HepG2 (cell line): ENCODE data around the gene ZDHHC18. TPM values are rescaled to one million over a fixed set of nuclear protein-coding genes. Genes with fewer than 3 reads are reported as not detected.
A peak's percentile ranks its signal among the peaks of the same experiment; 100 is the strongest.

Experiments used
- ATAC-seq: fragments of 200-7000 bp; cut with Tn5 transposase; 3 replicates; pipeline ENCODE4 v1.9.1; 2020; ENCODE audit warnings: mild to moderate bottlenecking, moderate library complexity
- BruUV-seq: library from RNA; stranded (reverse); fragments of 400-500 nt; replicated peaks from 2 replicates; lab custom pipeline; 2021; lab: Mats Ljungman, UMichigan
- CTCF ChIA-PET: fragments of 300-600 bp; formaldehyde crosslinking; extraction: SDS; loops from one replicate; lab custom pipeline; 2021; ENCODE audit warnings: low total read pairs, inconsistent platforms, low intra/inter-chr PET ratio; lab: Yijun Ruan, JAX
- POLR2A ChIA-PET: fragments of 350-600 bp; sonication (Branson Sonifier 250); formaldehyde crosslinking; loops from one replicate; lab custom pipeline; 2020; ENCODE audit warnings: antibody characterized with exemption, inconsistent platforms; lab: Yijun Ruan, JAX
- DNase-seq: peaks from one replicate; pipeline ENCODE4 v3.0.0-alpha.2; 2015; ENCODE audit warnings: low spot score
- FAIRE-seq: peaks from 3 replicates; lab custom pipeline; 2011; peaks lifted over from hg19 to GRCh38; lab: Jason Lieb, UNC
- H2AFZ ChIP-seq: one replicate; pipeline ENCODE4 v1.6.1; 2011; ENCODE audit warnings: low read length, inconsistent platforms
- H3K27ac ChIP-seq: fragments of 300-600 bp; 3 replicates; pipeline ENCODE4 v1.8.0; 2011; ENCODE audit warnings: mixed run types, mild to moderate bottlenecking, mixed read lengths, low read length, inconsistent platforms; ENCODE audit not compliant: insufficient read depth; ENCODE audit errors: extremely low read length
- H3K27me3 ChIP-seq, 2 experiments: fragments of 200-600 bp in 1 of 2; 2 replicates in 1 of 2; 3 replicates in 1 of 2; pipeline versions ENCODE4 v1.6.0 to v1.8.0; 2011; ENCODE audit warnings: low read length in 2 of 2, mild to moderate bottlenecking in 2 of 2, moderate library complexity in 2 of 2, inconsistent platforms in 1 of 2; ENCODE audit not compliant: insufficient read depth in 2 of 2, control insufficient read depth in 1 of 2
- H3K36me3 ChIP-seq, 2 experiments: fragments of 200-600 bp in 1 of 2; replicated peaks in 1 of 2; 2 replicates in 1 of 2; 3 replicates in 1 of 2; pipeline versions ENCODE4 v1.5.1 to v1.8.0; 2011; ENCODE audit warnings: low read length in 2 of 2, inconsistent platforms in 1 of 2; ENCODE audit not compliant: insufficient read depth in 2 of 2, control insufficient read depth in 1 of 2
- H3K4me1 ChIP-seq: 2 replicates; pipeline ENCODE4 v1.5.1; 2012; ENCODE audit warnings: low read length, inconsistent platforms; ENCODE audit not compliant: insufficient read depth
- H3K4me2 ChIP-seq: 2 replicates; pipeline ENCODE4 v1.6.0; 2011; ENCODE audit warnings: low read depth, low read length, inconsistent platforms
- H3K4me3 ChIP-seq, 3 experiments: fragments of 200-600 bp in 1 of 3; sonication (generic), shearing (Covaris generic) in 1 of 3; replicated peaks in 1 of 3; 2 replicates each; pipeline ENCODE4 v1.5.1; 2011 to 2016; ENCODE audit warnings: low read length in 3 of 3, inconsistent platforms in 2 of 3, low read depth in 2 of 3, mild to moderate bottlenecking in 2 of 3, control low read depth in 1 of 3, mixed read lengths in 1 of 3; ENCODE audit not compliant: insufficient read depth in 1 of 3
- H3K79me2 ChIP-seq: one replicate; pipeline ENCODE4 v1.6.1; 2011; ENCODE audit warnings: low read length, inconsistent platforms; ENCODE audit not compliant: insufficient read depth
- H3K9ac ChIP-seq: 2 replicates; pipeline ENCODE4 v1.6.0; 2011; ENCODE audit warnings: mild to moderate bottlenecking, low read depth, low read length, inconsistent platforms; ENCODE audit not compliant: insufficient read depth
- H3K9me3 ChIP-seq: 2 replicates; pipeline ENCODE4 v1.5.1; 2012; ENCODE audit warnings: mild to moderate bottlenecking, low read length
- H4K20me1 ChIP-seq: 2 replicates; pipeline ENCODE4 v1.6.0; 2011; ENCODE audit warnings: inconsistent platforms, mild to moderate bottlenecking, low read length, moderate library complexity; ENCODE audit not compliant: insufficient read depth
- ATF7-NPFF ChIP-seq: sonication (generic); formaldehyde crosslinking; IDR thresholded peaks from 2 replicates; pipeline ENCODE4 v1.8.1; 2023; ENCODE audit warnings: mild to moderate bottlenecking, low read depth, missing genetic modification reagents, moderate library complexity
- CREBL2 ChIP-seq: sonication (generic); formaldehyde crosslinking; IDR thresholded peaks from 2 replicates; pipeline ENCODE4 v1.8.1; 2023; ENCODE audit warnings: missing genetic modification reagents, mild to moderate bottlenecking, borderline replicate concordance
- FOXM1 ChIP-seq: sonication (generic); formaldehyde crosslinking; IDR thresholded peaks from 2 replicates; pipeline ENCODE4 v1.5.0; 2020; ENCODE audit warnings: missing genetic modification reagents
- FUBP1 ChIP-seq: sonication (generic); formaldehyde crosslinking; IDR thresholded peaks from 2 replicates; pipeline ENCODE4 v1.5.1; 2020; ENCODE audit warnings: missing genetic modification reagents, mild to moderate bottlenecking, borderline replicate concordance
- IRF2 ChIP-seq: IDR thresholded peaks from 2 replicates; pipeline ENCODE4 v1.6.1; 2018; ENCODE audit warnings: missing genetic modification reagents, missing compliant biosample characterization
- JARID2 ChIP-seq: sonication (generic); formaldehyde crosslinking; IDR thresholded peaks from 2 replicates; pipeline ENCODE4 v1.8.1; 2023; ENCODE audit warnings: missing genetic modification reagents, inconsistent platforms; ENCODE audit not compliant: insufficient replicate concordance
- MAX ChIP-seq: IDR thresholded peaks from 2 replicates; pipeline ENCODE4 v1.6.1; 2012; ENCODE audit warnings: inconsistent platforms
- MYNN ChIP-seq: sonication (generic); formaldehyde crosslinking; IDR thresholded peaks from 2 replicates; pipeline ENCODE4 v1.4.0; 2020; ENCODE audit warnings: mild to moderate bottlenecking, low read depth, missing genetic modification reagents
- NFE2L1 ChIP-seq: sonication (generic); formaldehyde crosslinking; IDR thresholded peaks from 2 replicates; pipeline ENCODE4 v1.4.0; 2020; ENCODE audit warnings: missing genetic modification reagents, mild to moderate bottlenecking, borderline replicate concordance
- NFRKB ChIP-seq: fragments of 450-650 bp; IDR thresholded peaks from 2 replicates; pipeline ENCODE4 v1.6.1; 2017
- SALL2 ChIP-seq: sonication (generic); formaldehyde crosslinking; IDR thresholded peaks from 2 replicates; pipeline ENCODE4 v1.8.1; 2023; ENCODE audit warnings: mild to moderate bottlenecking, missing genetic modification reagents, inconsistent platforms
- SMARCC2 ChIP-seq: fragments of 450-650 bp; IDR thresholded peaks from 2 replicates; pipeline ENCODE4 v1.6.1; 2017; ENCODE audit warnings: antibody characterized with exemption, mild to moderate bottlenecking
- ZNF121 ChIP-seq: sonication (generic); formaldehyde crosslinking; IDR thresholded peaks from 2 replicates; pipeline ENCODE4 v1.5.0; 2020; ENCODE audit warnings: mild to moderate bottlenecking, missing genetic modification reagents
- ZNF749 ChIP-seq: sonication (generic); formaldehyde crosslinking; IDR thresholded peaks from 2 replicates; pipeline ENCODE4 v1.8.0; 2022; ENCODE audit warnings: mild to moderate bottlenecking, missing genetic modification reagents, moderate library complexity, borderline replicate concordance
- ZNF839 ChIP-seq: sonication (generic); formaldehyde crosslinking; IDR thresholded peaks from 2 replicates; pipeline ENCODE4 v1.4.0; 2020; ENCODE audit warnings: missing genetic modification reagents, mild to moderate bottlenecking, borderline replicate concordance
- ZSCAN31 ChIP-seq: sonication (generic); formaldehyde crosslinking; IDR thresholded peaks from 2 replicates; pipeline ENCODE4 v1.5.0; 2020; ENCODE audit warnings: low read depth, mild to moderate bottlenecking, missing genetic modification reagents
- WGBS: methylation state at CpG from one replicate; pipeline ENCODE4 v1.1.6; 2017; ENCODE audit warnings: low lambda C conversion rate; 5-methylcytosine and 5-hydroxymethylcytosine counted together
- in situ Hi-C: cut with HindIII; loops from 2 replicates; pipeline ENCODE4 v1.10.0; 2017; ENCODE audit warnings: low pct_unique_long_range_greater_than_20kb; ENCODE audit not compliant: extremely low pct_ligation_motif_present
- intact Hi-C: fragments of 100-400 bp; cut with micrococcal nuclease; formaldehyde crosslinking; loops from one replicate; pipeline ENCODE4 v1.10.0; 2022; ENCODE audit not compliant: unreplicated experiment
- polyA plus RNA-seq, 8 experiments: library from polyadenylated mRNA; depleted of rRNA in 3 of 8; stranded (reverse) in 7 of 8; unstranded in 1 of 8; fragments of >200 nt; fragmentation: Illumina TruSeq in 4 of 8; extraction: Trizol in 4 of 8; gene quantifications; 2 replicates each; pipeline versions ENCODE4 v1.2.1 to v1.2.3, GENCODE V29; 2011 to 2016; ENCODE audit warnings: low read depth in 4 of 8, missing spikeins in 1 of 8, mixed read lengths in 1 of 8; ENCODE audit not compliant: insufficient read depth in 1 of 8
- total RNA-seq, 5 experiments: library from RNA; depleted of rRNA; stranded (reverse); fragments of >200 nt; fragmentation: Illumina TruSeq; extraction: Trizol; gene quantifications; 2 replicates each; pipeline ENCODE4 v1.2.3, GENCODE V29; 2016; ENCODE audit warnings: low read depth in 1 of 5

The ZDHHC18 gene
- total and polyA plus RNA-seq, 2 of the 13 experiments (the other 11 are each of a cell fraction or from before 2014, with no cell fraction given): 13.2 to 35.3 TPM

- H3K4me1 ChIP-seq: peaks cover 54% of the 10 kb centered on the region
- peak within 1 kb of the TSS; percentile 61 to 72 (median 65) for H3K4me3 ChIP-seq
- H3K36me3 ChIP-seq: no peaks in the 10 kb centered on the region
- 52% methylated on average over 25 of the region's 37 CpGs for WGBS
- H3K9ac ChIP-seq: peak within 1 kb of the TSS; percentile 61
- in situ Hi-C loops (no loop called here), intact Hi-C loops (no loop called here)
- no peak within 1 kb of the TSS for H2AFZ ChIP-seq
- no peaks in the 10 kb centered on the region for H4K20me1 ChIP-seq
- ChIA-PET CTCF (no interaction called here), POLR2A (interaction anchor here (0.5 to 1.4 kb wide), 2 partner anchors 21 to 128 kb away, joined by 3 to 5 read pairs; no protein-coding TSS in a partner anchor)
- no peaks in the 10 kb centered on the region for H3K9me3 ChIP-seq
- TSS peak; percentile 68 for BruUV-seq
- no peak within 1 kb of the TSS for H3K27ac ChIP-seq
- peak; percentile 56 for FAIRE-seq
- no peaks in the 10 kb centered on the region for H3K79me2 ChIP-seq
- H3K4me2 ChIP-seq: peak within 1 kb of the TSS; percentile 99
- ATAC-seq: peak; percentile 41
- DNase-seq: peak; percentile 85
- no peaks in the 10 kb centered on the region for H3K27me3 ChIP-seq
- no peak for TF ChIP-seq FOXM1 (CRISPR knock-in tag)
- TF ChIP-seq MAX: no peak
- no peak for TF ChIP-seq ZNF749 (CRISPR knock-in tag)
- TF ChIP-seq SALL2: no peak
- no peak for TF ChIP-seq ZSCAN31 (CRISPR knock-in tag)
- no peak for TF ChIP-seq MYNN (CRISPR knock-in tag)
- TF ChIP-seq FUBP1: no peak
- TF ChIP-seq JARID2 (CRISPR knock-in tag): no peak
- TF ChIP-seq NFE2L1 (CRISPR knock-in tag): no peak
- 0 out of 2 replicates have a peak, but pooled peaks have one; percentile 22 for TF ChIP-seq CREBL2 (CRISPR knock-in tag)
- no peak for TF ChIP-seq ATF7-NPFF (CRISPR knock-in tag)
- no peak for TF ChIP-seq SMARCC2
- no peak for TF ChIP-seq ZNF121 (CRISPR knock-in tag)
- no peak for TF ChIP-seq NFRKB
- no peak for TF ChIP-seq ZNF839 (CRISPR knock-in tag)
- peak; percentile 26; the same call in 1 of the 2 replicates for TF ChIP-seq IRF2
These were observed 36.5 kb downstream of the ZDHHC18 start, which contains the start of gene SFN for GRCh38 chr1:26862781-26863684. TSS of gene SFN (plus strand) at chr1:26863149. CDS start at chr1:26863213, 64 bp downstream.
